HG03060 (cell line): ENCODE data around the gene OTUD7B.
"Not testable (repeated sequence)": the region's sequence is repeated elsewhere in the genome, so short reads cannot be mapped to it uniquely, and the experiment has no call there.

Experiments
- ATAC-seq: cut with Tn5 transposase; IDR thresholded peaks from one replicate; pipeline ENCODE4 v1.9.1; 2021; ENCODE audit warnings: low read depth, moderate number of reproducible peaks; ENCODE audit not compliant: unreplicated experiment

Gene OTUD7B

GRCh38 chr1:150010393-150011115 lies at the start of gene OTUD7B:
Gene OTUD7B (minus strand): TSS chr1:150010726. CDS start chr1:149977510, 33,216 bp downstream.
- ATAC-seq: peak; percentile 69

GRCh38 chr1:150060260-150060659 lies 49.7 kb upstream of the OTUD7B start:
- ATAC-seq: no peak

- no peak for ATAC-seq
Observed at GRCh38 chr1:150056407-150056806, 45.9 kb upstream of the OTUD7B start.

- ATAC-seq: not testable (repeated sequence)
Observed at GRCh38 chr1:150055507-150055906, 45.0 kb upstream of the OTUD7B start.

GRCh38 chr1:150053926-150054325 lies 43.4 kb upstream of the OTUD7B start:
- no peak for ATAC-seq

GRCh38 chr1:150051905-150052412 lies 41.4 kb upstream of the OTUD7B start:
- not testable (repeated sequence) for ATAC-seq

GRCh38 chr1:150051089-150051373 lies 40.5 kb upstream of the OTUD7B start:
- no peak for ATAC-seq

- no peak for ATAC-seq
Observed at GRCh38 chr1:150049926-150050325, 39.4 kb upstream of the OTUD7B start.

GRCh38 chr1:150034336-150034735 lies 23.8 kb upstream of the OTUD7B start:
- no peak for ATAC-seq

- no peak for ATAC-seq
Observed at GRCh38 chr1:150028322-150028721, 17.8 kb upstream of the OTUD7B start.

- no peak for ATAC-seq
Observed at GRCh38 chr1:150024156-150024555, 13.6 kb upstream of the OTUD7B start.

- no peak for ATAC-seq
Observed at GRCh38 chr1:150022357-150022756, 11.8 kb upstream of the OTUD7B start.

GRCh38 chr1:150021191-150021694 lies 10.7 kb upstream of the OTUD7B start:
- no peak for ATAC-seq

- no peak for ATAC-seq
Observed at GRCh38 chr1:150020711-150021110, 10.2 kb upstream of the OTUD7B start.

- no peak for ATAC-seq
Observed at GRCh38 chr1:150018165-150018564, 7.6 kb upstream of the OTUD7B start.

GRCh38 chr1:150017206-150017750 lies 6.8 kb upstream of the OTUD7B start:
- no peak for ATAC-seq

GRCh38 chr1:150015651-150016131 lies 5.2 kb upstream of the OTUD7B start:
- no peak for ATAC-seq

GRCh38 chr1:150012611-150013010 lies 2.1 kb upstream of the OTUD7B start:
- ATAC-seq: no peak

GRCh38 chr1:150009604-150010392 lies 728 bp downstream of the OTUD7B start:
- ATAC-seq: no peak

GRCh38 chr1:150008699-150009098 lies 1.8 kb downstream of the OTUD7B start:
- ATAC-seq: no peak

- ATAC-seq: no peak
Observed at GRCh38 chr1:150006881-150007421, 3.6 kb downstream of the OTUD7B start.
